ENCODE data around the gene KRT14. TPM values are rescaled to one million over a fixed set of nuclear protein-coding genes. Genes with fewer than 3 reads are reported as not detected.
A peak's percentile ranks its signal among the peaks of the same experiment; 100 is the strongest.
"Not testable (repeated sequence)": the region's sequence is repeated elsewhere in the genome, so short reads cannot be mapped to it uniquely, and the experiment has no call there.

Gene KRT14
- total RNA-seq, 2 donors from 2014 or later = 2.3 TPM; not detected in 1

- no peak overlapping the region for H3K27ac ChIP-seq
Observed at GRCh38 chr17:41629316-41629715, 42.6 kb upstream of the KRT14 start.

GRCh38 chr17:41628621-41629255 is 42.0 kb upstream of the KRT14 start:
- ATAC-seq; H3K36me3 ChIP-seq (replicated peaks in 1 of 2; ENCODE audit: insufficient read depth in 1 of 2, low read depth in 2 of 2); DNase-seq; H3K27ac ChIP-seq; H3K27me3 ChIP-seq; H3K4me3 ChIP-seq; intact Hi-C loops (cut with DNase I); H3K9me3 ChIP-seq; H3K4me1 ChIP-seq: not testable (repeated sequence)
- WGBS, 2 donors = 74 to 81% methylated on average over 11 of the region's 11 CpGs

More at GRCh38 chr17:41629316-41629715, 42.6 kb upstream of the KRT14 start:
- Histone ChIP-seq H3K4me1 (no peaks in the 10 kb centered on the region), H3K36me3 (replicated peaks in 1 of 2; ENCODE audit: insufficient read depth in 1 of 2, low read depth in 2 of 2) (no peaks in the 10 kb centered on the region), H3K27me3 (no peaks in the 10 kb centered on the region), H3K4me3 (no peak overlapping the region), H3K9me3 (no peaks in the 10 kb centered on the region)
- intact Hi-C loops (cut with DNase I) = no loop called here
- no peak for DNase-seq
- WGBS, 2 donors = 70 to 81% methylated on average over 6 to 10 of the region's 10 CpGs
- TF ChIP-seq, protein P1, sequence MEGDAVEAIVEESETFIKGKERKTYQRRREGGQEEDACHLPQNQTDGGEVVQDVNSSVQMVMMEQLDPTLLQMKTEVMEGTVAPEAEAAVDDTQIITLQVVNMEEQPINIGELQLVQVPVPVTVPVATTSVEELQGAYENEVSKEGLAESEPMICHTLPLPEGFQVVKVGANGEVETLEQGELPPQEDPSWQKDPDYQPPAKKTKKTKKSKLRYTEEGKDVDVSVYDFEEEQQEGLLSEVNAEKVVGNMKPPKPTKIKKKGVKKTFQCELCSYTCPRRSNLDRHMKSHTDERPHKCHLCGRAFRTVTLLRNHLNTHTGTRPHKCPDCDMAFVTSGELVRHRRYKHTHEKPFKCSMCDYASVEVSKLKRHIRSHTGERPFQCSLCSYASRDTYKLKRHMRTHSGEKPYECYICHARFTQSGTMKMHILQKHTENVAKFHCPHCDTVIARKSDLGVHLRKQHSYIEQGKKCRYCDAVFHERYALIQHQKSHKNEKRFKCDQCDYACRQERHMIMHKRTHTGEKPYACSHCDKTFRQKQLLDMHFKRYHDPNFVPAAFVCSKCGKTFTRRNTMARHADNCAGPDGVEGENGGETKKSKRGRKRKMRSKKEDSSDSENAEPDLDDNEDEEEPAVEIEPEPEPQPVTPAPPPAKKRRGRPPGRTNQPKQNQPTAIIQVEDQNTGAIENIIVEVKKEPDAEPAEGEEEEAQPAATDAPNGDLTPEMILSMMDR (IDR thresholded peaks at IDR 0.05) = no peak
- no peak for TF ChIP-seq POLR2A (IDR thresholded peaks at IDR 0.05)
- no peak for ATAC-seq

- H3K27me3 ChIP-seq; intact Hi-C loops (cut with DNase I); DNase-seq; H3K4me3 ChIP-seq; H3K36me3 ChIP-seq (replicated peaks in 1 of 2; ENCODE audit: insufficient read depth in 1 of 2, low read depth in 2 of 2); H3K9me3 ChIP-seq; H3K27ac ChIP-seq; H3K4me1 ChIP-seq; ATAC-seq: not testable (repeated sequence)
- 33% methylated on average over 1 of the region's 1 CpG; no CpG with 5 or more reads in 1 of the 2 donors for WGBS, 2 donors
Observed at GRCh38 chr17:41628073-41628370, 41.3 kb upstream of the KRT14 start.

- DNase-seq (peak in 1 of 4 donors; percentile 3), ATAC-seq (no peak)
- no peaks in the 10 kb centered on the region for H3K9me3 ChIP-seq
- no peaks in the 10 kb centered on the region for H3K4me1 ChIP-seq
- no peak overlapping the region for H3K27ac ChIP-seq
- 73 to 80% methylated on average over 12 to 22 of the region's 23 CpGs for WGBS, 2 donors
- H3K27me3 ChIP-seq = no peaks in the 10 kb centered on the region
- no peak overlapping the region for H3K4me3 ChIP-seq
- TF ChIP-seq, protein P1 (IDR thresholded peaks at IDR 0.05) = no peak
- no peak for TF ChIP-seq POLR2A (IDR thresholded peaks at IDR 0.05)
- H3K36me3 ChIP-seq (replicated peaks in 1 of 2; ENCODE audit: insufficient read depth in 1 of 2, low read depth in 2 of 2) = no peaks in the 10 kb centered on the region
- intact Hi-C loops (cut with DNase I) = no loop called here
Observed at GRCh38 chr17:41627316-41628072, 40.8 kb upstream of the KRT14 start.

DNA sequence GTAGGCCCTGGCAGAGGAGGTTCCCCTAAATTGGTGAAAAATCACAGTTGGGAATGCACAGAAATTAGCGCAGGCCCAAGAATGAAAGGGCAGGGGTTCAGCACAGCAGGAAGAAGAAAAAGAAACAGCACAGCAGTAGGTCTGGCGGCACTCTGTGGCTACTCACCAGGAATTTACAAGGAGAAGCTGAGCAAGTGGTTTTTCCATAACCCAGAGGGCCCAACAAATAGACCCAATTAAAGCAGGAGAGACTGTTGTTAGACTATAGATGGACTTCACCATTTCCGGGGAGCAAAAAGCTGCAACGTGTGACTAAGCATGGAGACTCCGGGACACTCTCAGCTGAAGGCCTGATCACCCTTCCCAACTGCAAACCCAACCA is 40.2 kb upstream of the KRT14 start:
- ATAC-seq; H3K9me3 ChIP-seq; H3K27me3 ChIP-seq; H3K36me3 ChIP-seq (replicated peaks in 1 of 2; ENCODE audit: insufficient read depth in 1 of 2, low read depth in 2 of 2); H3K27ac ChIP-seq; H3K4me3 ChIP-seq; intact Hi-C loops (cut with DNase I); H3K4me1 ChIP-seq: not testable (repeated sequence)
- WGBS, 2 donors = 77 to 90% methylated on average over 5 of the region's 5 CpGs
- DNase-seq = peak in 1 of 4 donors; percentile 1

DNA sequence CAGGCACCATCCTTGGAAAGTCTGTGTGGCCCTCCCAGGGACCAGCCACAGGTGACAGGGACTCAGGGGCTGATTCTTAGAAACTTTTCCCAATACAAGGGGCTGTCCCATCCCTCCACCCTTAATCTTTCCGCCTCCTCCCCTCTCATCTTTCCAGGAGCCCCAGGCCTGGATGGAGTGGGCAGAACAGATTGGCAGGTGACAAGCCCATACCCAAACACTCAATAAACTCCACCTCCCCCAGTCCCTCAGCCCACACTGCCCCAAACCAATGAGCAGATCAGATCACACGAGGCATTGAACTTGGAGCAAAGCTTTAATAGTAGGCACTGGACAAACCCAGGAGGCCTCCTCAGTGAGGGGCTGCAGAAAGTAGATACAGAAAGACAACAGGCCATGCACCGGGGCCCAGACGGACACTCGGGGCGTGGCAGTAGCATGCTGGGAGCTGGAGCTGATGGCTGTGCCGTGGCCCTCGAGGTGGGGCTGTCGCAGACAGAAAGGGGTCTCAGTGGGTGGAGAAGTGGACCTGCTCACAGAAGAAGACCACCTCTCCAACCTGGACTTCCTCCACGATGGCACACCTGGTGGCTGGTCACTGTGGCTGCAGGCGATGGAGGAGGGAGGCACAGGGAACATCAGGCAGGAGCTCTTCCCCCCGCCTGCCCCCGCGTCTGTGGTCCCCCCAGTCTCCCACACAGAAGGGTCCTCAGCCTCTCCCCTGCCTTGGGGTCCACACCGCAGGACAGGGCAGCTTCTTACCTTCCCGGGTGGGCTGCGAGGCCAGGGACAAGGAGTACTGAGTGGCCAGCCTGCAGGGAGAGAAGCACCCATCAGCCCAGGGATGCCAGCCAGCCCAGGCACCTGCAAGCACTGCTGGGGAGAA is 39.6 kb upstream of the KRT14 start:
- H3K4me3 ChIP-seq; intact Hi-C loops (cut with DNase I); DNase-seq: not testable (repeated sequence)

More for the DNA sequence above, 39.6 kb upstream of the KRT14 start:
- not testable (repeated sequence) for H3K4me1 ChIP-seq; H3K36me3 ChIP-seq (replicated peaks in 1 of 2; ENCODE audit: insufficient read depth in 1 of 2, low read depth in 2 of 2); ATAC-seq; H3K27me3 ChIP-seq; H3K9me3 ChIP-seq; H3K27ac ChIP-seq
- 58 to 81% methylated on average over 5 to 17 of the region's 17 CpGs for whole genome bisulfite sequencing, 2 donors

Data from body of pancreas (tissue), 4 donors.